ENCODE results near the gene IQCE. TPM values are rescaled to one million over a fixed set of nuclear protein-coding genes. Genes with fewer than 3 reads are reported as not detected.

The IQCE gene
- total and polyA plus RNA-seq, 10 of the 15 experiments (the other 5 are each of a cell fraction or from before 2014, with no cell fraction given): 0.37 to 8.1 (median 3.7) TPM

DNA sequence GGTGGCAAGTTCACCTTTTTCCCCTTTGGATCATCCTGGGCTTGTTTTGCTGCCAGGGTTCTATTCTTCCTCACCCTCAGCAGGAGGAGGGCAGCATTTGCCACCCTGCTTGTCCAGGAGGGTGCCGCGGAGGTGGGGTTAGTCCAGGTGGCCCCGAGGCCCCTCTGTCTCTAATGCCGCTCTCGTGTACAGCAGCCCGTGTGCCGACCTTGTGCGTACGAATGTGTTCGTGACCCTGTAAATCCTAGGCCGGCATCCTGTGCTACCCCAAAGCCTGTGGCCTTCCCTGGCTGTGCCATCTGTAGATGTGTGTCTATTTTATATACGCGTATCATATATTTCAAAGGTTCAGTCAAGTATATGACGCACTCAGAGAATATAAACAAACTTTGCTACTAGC is 10.6 kb downstream of the IQCE start:
- CTCF ChIA-PET: no interaction called here
- WGBS (ENCODE audit: insufficient coverage, insufficient replicate concordance, low lambda C conversion rate, missing lambda C conversion rate): 96% methylated on average over 14 of the region's 14 CpGs
- ATAC-seq (no peak), DNase-seq (ENCODE audit: low read depth, low spot score) (no peak), FAIRE-seq (no peak)
- peaks cover 0 to 5% of the 10 kb centered on the region in 2 experiments; a peak in 1 of 4 replicates for H3K36me3 ChIP-seq (ENCODE audit: control insufficient read depth in 2 of 2, insufficient read depth in 2 of 2, low read length in 1 of 2)
- SMC1A ChIA-PET (ENCODE audit: uncharacterized antibody, unreplicated experiment): interaction anchor here (3.7 kb wide), 1 partner anchor 141 kb away, joined by 29 read pairs; no protein-coding TSS in a partner anchor
- no peak overlapping the region for H3K9ac ChIP-seq (ENCODE audit: control insufficient read depth, insufficient read depth, low read length)
- in situ Hi-C loops (cut with MboI): no loop called here
- H3K9me3 ChIP-seq (replicated peaks; ENCODE audit: control insufficient read depth, insufficient read depth, low read length): no peaks in the 10 kb centered on the region
- POLR2A ChIA-PET: no interaction called here
- no peak overlapping the region for H3K4me2 ChIP-seq (ENCODE audit: control insufficient read depth, insufficient read depth)
- intact Hi-C loops (cut with micrococcal nuclease; ENCODE audit: unreplicated experiment): loop anchor here (5.0 kb wide), 2 partner anchors 102 to 103 kb away; no protein-coding TSS in a partner anchor
- H3K27ac ChIP-seq (ENCODE audit: control insufficient read depth, insufficient read depth): no peak overlapping the region
- no peak overlapping the region for H3K4me3 ChIP-seq
- TF ChIP-seq RFX5 (IDR thresholded peaks at IDR 0.05; ENCODE audit: low read depth, low read length) (no peak), ETV6 (conservative IDR thresholded peaks at IDR 0.05 in 1 of 2, IDR thresholded peaks at IDR 0.05 in 1 of 2; ENCODE audit: borderline replicate concordance in 1 of 2, low read depth in 1 of 2) (no peak), ASH2L (IDR thresholded peaks at IDR 0.05; ENCODE audit: borderline replicate concordance, low read depth) (no peak), POU2F2 (IDR thresholded peaks at IDR 0.05; ENCODE audit: borderline replicate concordance, low read depth, low read length) (no peak), ZNF384 (IDR thresholded peaks at IDR 0.05; ENCODE audit: borderline replicate concordance, low read depth, low read length) (no peak), SUZ12 (IDR thresholded peaks at IDR 0.05; ENCODE audit: unreplicated experiment) (no peak), RCOR1 (conservative IDR thresholded peaks at IDR 0.05; ENCODE audit: low read depth, low read length) (no peak), MYC (IDR thresholded peaks at IDR 0.05; ENCODE audit: insufficient read depth, insufficient read length, insufficient replicate concordance, low read length, severe bottlenecking) (no peak), SREBF2 (IDR thresholded peaks at IDR 0.05; ENCODE audit: low read length) (no peak)
- peaks cover 23% of the 10 kb centered on the region for H3K4me1 ChIP-seq (ENCODE audit: control insufficient read depth, insufficient read depth, low read length)
- no TSS peak for BruUV-seq (replicated peaks)
- H2AFZ ChIP-seq (ENCODE audit: control insufficient read depth, low read depth, low read length): no peak overlapping the region
- H4K20me1 ChIP-seq (ENCODE audit: control insufficient read depth, insufficient read depth): no peaks in the 10 kb centered on the region
- H3K79me2 ChIP-seq (ENCODE audit: control insufficient read depth, insufficient read depth, low read length): no peaks in the 10 kb centered on the region
- H3K27me3 ChIP-seq (replicated peaks in 1 of 2; ENCODE audit: control insufficient read depth in 2 of 2, insufficient read depth in 2 of 2, low read length in 1 of 2): no peaks in the 10 kb centered on the region
- RAD21 ChIA-PET (ENCODE audit: unreplicated experiment): no interaction called here
